Colonic mucosa (tissue), 4 donors: ENCODE results near the gene ATG7. TPM values are rescaled to one million over a fixed set of nuclear protein-coding genes. Genes with fewer than 3 reads are reported as not detected.

ENCODE experiments used
- DNase-seq: peaks from one replicate; pipeline ENCODE4 v3.0.0-alpha.2; 2020
- H3K27ac ChIP-seq: fragments of 200-600 bp; one replicate; pipeline ENCODE4 v1.8.0; 2021
- H3K27me3 ChIP-seq: fragments of 200-600 bp; one replicate; pipeline ENCODE4 v1.8.0; 2021
- H3K36me3 ChIP-seq: fragments of 200-600 bp; one replicate; pipeline ENCODE4 v1.8.0; 2021
- H3K4me1 ChIP-seq: fragments of 200-600 bp; one replicate; pipeline ENCODE4 v1.8.0; 2021; ENCODE audit warnings: mild to moderate bottlenecking
- H3K4me3 ChIP-seq: fragments of 200-600 bp; one replicate; pipeline ENCODE4 v1.8.0; 2021
- H3K9ac ChIP-seq, 2 donors: one replicate each; pipeline ENCODE4 v1.7.0; 2013; ENCODE audit warnings: control low read depth in 2 of 2, low read depth in 2 of 2, low read length in 2 of 2
- H3K9me3 ChIP-seq: fragments of 200-600 bp; one replicate; pipeline ENCODE4 v1.8.0; 2021
- intact Hi-C: fragments of 100-400 bp; cut with DNase I; formaldehyde crosslinking; loops from one replicate; pipeline ENCODE4 v1.14.1; 2022
- total RNA-seq, 2 donors: library from RNA; stranded (reverse); fragmentation: NEBNext Ultra II Directional in 1 of 2; extraction: Animal tissue kit (Norgen Biotek cat#: 25700) in 1 of 2; gene quantifications; one replicate each; pipeline ENCODE4 v1.2.1, GENCODE V29; 2021
- TF ChIP-seq, protein P1 (sequence below): fragments of 200-600 bp; IDR thresholded peaks from one replicate; pipeline ENCODE4 v1.8.0; 2022; ENCODE audit warnings: antibody characterized with exemption, mild to moderate bottlenecking
- donor health status: healthy.
- donor health status: DM: no; HTN: no; CAD: no.
- donor health status: DM: no; HTN: no; CAD: no.

ATG7 gene
- total RNA-seq, 2 donors from 2014 or later = 31.9 to 32.0 TPM

DNA sequence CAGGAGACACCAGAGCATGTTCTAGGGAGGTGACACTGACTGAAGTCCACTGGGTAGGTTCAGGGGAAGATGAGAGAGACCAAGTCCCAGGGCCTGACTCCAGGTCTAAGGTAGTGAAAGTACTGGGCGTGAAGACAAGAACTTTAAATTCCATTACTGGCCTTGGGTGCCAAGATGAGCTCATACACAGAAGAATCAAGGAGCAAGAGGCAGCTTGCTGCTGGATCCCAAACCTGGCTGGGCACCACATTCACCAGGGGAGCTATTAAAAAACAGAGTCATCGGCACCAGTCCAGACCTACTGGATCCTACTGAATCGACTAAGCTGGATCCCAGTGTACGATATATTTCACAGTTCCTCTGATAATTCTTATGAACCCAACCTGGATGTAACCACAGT lies 42.1 kb upstream of the ATG7 start:
- Histone ChIP-seq H3K27me3 (no peaks in the 10 kb centered on the region), H3K4me3 (no peak overlapping the region), H3K27ac (no peak overlapping the region), H3K36me3 (no peaks in the 10 kb centered on the region), H3K9me3 (no peaks in the 10 kb centered on the region), H3K4me1 (no peaks in the 10 kb centered on the region), H3K9ac (no peak overlapping the region)
- intact Hi-C loops = no loop called here
- TF ChIP-seq, protein P1, sequence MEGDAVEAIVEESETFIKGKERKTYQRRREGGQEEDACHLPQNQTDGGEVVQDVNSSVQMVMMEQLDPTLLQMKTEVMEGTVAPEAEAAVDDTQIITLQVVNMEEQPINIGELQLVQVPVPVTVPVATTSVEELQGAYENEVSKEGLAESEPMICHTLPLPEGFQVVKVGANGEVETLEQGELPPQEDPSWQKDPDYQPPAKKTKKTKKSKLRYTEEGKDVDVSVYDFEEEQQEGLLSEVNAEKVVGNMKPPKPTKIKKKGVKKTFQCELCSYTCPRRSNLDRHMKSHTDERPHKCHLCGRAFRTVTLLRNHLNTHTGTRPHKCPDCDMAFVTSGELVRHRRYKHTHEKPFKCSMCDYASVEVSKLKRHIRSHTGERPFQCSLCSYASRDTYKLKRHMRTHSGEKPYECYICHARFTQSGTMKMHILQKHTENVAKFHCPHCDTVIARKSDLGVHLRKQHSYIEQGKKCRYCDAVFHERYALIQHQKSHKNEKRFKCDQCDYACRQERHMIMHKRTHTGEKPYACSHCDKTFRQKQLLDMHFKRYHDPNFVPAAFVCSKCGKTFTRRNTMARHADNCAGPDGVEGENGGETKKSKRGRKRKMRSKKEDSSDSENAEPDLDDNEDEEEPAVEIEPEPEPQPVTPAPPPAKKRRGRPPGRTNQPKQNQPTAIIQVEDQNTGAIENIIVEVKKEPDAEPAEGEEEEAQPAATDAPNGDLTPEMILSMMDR = no peak
- no peak for DNase-seq

DNA sequence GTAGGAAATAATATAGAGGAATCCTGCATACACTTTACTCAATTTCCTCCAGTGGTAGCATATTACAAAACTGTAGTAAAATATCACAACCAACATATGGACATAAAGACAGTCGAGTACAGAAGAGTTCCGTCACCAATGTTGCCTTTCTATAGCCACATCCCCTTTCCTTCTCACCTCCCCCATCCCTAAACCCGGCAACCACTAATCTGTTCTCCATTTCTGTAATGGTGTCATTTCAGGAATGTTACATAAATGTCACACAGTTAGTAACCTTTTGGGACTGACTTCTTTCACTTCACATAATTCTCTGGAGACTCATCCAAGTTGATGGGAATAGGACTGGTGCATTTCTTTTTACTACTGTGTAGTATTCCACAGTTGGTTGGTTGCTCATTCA lies 41.4 kb upstream of the ATG7 start:
- Histone ChIP-seq H3K4me3 (no peak overlapping the region), H3K36me3 (no peaks in the 10 kb centered on the region), H3K9me3 (no peaks in the 10 kb centered on the region), H3K4me1 (no peaks in the 10 kb centered on the region), H3K27ac (no peak overlapping the region), H3K27me3 (no peaks in the 10 kb centered on the region), H3K9ac (no peak overlapping the region)
- DNase-seq = no peak
- TF ChIP-seq, protein P1 = no peak
- intact Hi-C loops = no loop called here

DNA sequence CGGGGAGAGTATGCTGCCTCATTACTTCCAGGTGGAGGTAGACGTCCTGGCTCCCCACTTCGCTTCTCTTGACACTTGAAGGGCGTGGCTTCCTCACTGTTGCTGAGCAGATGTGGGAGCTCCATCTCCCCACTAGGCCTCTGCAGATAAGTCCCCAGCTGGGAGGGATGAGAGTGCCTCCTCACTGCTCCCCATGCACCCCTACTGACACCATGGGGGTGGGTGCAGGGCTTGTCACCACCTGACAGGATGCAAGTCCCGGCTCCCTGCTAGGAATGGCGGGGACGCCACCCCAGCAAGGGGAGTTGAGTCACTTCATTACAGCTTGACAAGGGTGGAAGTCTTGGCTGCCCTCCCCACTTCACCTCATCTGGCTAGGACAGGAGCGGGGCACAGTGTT lies 36.8 kb upstream of the ATG7 start:
- H3K27ac ChIP-seq = no peak overlapping the region
- H3K9me3 ChIP-seq = no peaks in the 10 kb centered on the region
- H3K36me3 ChIP-seq = no peaks in the 10 kb centered on the region
- H3K27me3 ChIP-seq = no peaks in the 10 kb centered on the region
- TF ChIP-seq, protein P1 = no peak
- H3K4me3 ChIP-seq = no peak overlapping the region
- intact Hi-C loops = loop anchor here (5.0 kb wide), 1 partner anchor 102 kb away; no protein-coding TSS in a partner anchor
- no peaks in the 10 kb centered on the region for H3K4me1 ChIP-seq
- H3K9ac ChIP-seq = no peak overlapping the region
- no peak for DNase-seq

DNA sequence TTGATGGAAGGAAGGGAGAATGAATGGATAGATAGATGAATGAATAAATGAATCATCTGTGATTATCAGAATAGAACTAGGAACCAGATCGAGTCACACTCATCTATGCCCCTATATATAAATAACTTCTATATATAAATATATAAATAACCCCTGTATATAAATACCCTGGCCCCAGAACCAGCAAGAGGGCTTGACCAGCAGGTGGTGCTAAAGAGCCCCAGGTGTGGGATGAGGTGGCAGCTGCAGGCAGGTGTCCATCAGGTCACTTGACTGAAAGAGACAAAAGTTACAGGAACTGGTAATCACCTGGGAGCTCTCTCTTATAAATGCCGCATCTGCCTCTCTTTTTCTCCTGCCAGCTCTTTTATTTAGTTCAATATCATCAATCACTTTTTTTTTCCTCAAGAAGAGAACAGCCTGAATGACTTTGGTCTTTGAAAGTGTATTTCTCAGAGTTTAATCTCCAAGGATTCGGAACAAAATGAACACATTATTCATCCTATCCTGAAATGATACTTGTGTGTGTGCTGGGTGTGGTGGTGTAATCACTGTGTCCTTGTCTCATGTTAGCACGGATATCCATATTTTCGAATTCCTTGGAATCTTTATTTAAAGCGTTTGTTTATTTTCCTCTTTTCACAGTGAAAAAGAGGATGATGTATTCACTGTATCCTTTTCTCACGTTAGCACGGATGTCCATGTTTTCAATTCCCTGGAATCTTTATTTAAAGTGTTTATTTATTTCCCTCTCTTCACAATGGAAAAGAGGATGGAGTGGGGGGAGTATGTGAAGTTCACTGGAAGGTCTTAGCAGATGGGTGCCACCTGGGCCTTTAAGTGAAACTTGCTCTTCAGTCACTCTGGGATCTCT lies 35.4 kb upstream of the ATG7 start:
- intact Hi-C loops = loop anchor here (5.0 kb wide), 1 partner anchor 100 kb away; no protein-coding TSS in a partner anchor
- Histone ChIP-seq H3K4me1 (no peaks in the 10 kb centered on the region), H3K36me3 (no peaks in the 10 kb centered on the region), H3K9ac (no peak overlapping the region), H3K4me3 (no peak overlapping the region), H3K27ac (no peak overlapping the region), H3K9me3 (no peaks in the 10 kb centered on the region), H3K27me3 (no peaks in the 10 kb centered on the region)
- DNase-seq = peak; percentile 87
- TF ChIP-seq, protein P1 = peak; percentile 83

DNA sequence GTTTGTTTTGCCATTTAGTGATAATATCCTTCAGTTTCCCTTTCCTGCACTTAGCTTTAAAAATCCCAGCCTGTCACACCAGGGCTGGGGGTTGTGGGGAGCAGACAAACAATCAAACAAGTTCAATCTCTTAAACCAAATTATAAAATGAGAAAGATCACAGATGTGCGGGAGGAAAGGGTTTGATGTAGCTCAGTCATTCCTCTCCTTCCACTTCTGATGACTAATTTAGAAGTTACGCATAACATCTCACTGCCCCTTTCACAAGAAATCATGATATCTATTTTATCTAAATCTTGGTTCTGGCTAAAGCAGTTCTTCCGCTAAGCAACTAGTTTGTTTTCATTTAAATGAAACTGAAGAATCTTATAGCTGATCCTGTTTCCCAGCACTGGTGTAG lies 34.1 kb upstream of the ATG7 start:
- DNase-seq = no peak
- no peaks in the 10 kb centered on the region for H3K27me3 ChIP-seq
- H3K36me3 ChIP-seq = no peaks in the 10 kb centered on the region
- no peak overlapping the region for H3K27ac ChIP-seq
- H3K9ac ChIP-seq = no peak overlapping the region
- H3K4me3 ChIP-seq = no peak overlapping the region
- no peaks in the 10 kb centered on the region for H3K9me3 ChIP-seq
- intact Hi-C loops = loop anchor here (5.0 kb wide), 1 partner anchor 99 kb away; no protein-coding TSS in a partner anchor
- TF ChIP-seq, protein P1 = no peak
- H3K4me1 ChIP-seq = no peaks in the 10 kb centered on the region
